Caki2 (cell line): ENCODE data around the gene REG3A. TPM values are rescaled to one million over a fixed set of nuclear protein-coding genes. Genes with fewer than 3 reads are reported as not detected.

Experiments
- DNase-seq: peaks from one replicate; pipeline ENCODE4 v3.0.0-alpha.2; 2015; ENCODE audit warnings: low read depth
- in situ Hi-C: cut with HindIII; loops from 2 replicates; pipeline ENCODE4 v1.10.0; 2016; ENCODE audit warnings: low sequenced_read_pairs, low pct_unique_long_range_greater_than_20kb, mixed read lengths
- total RNA-seq: library from RNA; depleted of rRNA; stranded (reverse); fragments of >200 nt; shearing (Covaris generic); gene quantifications from 2 replicates; pipeline ENCODE4 v1.2.3, GENCODE V29; 2014; ENCODE audit warnings: low replicate concordance; rRNA removed

REG3A gene
- total RNA-seq, 1 experiment from 2014 or later = not detected

DNA sequence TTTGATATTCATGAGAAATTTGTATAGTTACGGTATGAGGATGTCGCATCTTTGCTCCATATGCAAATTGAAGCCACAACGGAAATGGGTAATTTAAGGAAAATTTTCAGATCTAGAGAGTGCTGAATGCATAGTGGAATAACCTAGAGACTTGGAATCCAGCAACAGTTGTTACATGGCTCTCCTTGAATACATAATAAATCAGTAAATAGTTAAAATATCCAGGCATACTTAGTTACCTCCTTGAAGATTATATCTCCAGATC, 33.9 kb downstream of the REG3A start:
- DNase-seq = no peak
- in situ Hi-C loops = no loop called here

DNA sequence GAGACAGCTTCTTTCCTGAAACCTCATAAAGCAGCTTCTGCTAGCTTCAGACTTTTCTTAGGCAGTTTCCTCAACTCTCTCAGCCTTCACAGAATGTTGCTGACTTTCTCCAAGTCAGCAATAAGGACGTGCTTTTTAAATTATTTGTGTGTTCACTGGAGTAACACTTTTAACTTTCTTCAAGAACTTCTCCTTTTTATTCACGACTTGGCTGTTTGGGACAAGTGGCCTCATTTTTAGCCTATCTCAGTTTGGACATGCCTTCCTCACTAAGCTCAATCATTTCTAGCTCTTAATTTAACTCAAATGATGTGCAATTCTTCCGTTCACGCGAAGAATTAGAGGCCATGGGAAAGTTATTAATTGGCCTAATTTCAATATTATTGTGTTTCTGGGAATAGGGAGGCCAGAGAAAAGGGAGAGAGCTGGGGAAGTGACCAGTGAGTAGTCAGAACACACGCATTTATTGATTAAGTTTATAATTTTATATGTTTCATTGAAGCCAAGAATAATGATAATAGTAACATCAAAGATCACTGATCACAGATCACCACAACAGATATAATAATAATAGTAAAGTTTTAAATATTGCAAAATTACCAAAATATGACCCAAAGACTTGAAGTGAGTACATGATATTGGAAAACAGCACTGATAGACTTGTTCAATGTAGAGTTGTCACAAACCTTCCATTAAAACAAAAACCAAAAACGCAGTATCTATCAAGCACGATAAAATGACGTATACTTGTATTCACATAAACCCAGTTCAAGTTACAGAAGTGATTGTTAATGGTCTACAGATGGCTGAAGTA, 34.4 kb downstream of the REG3A start:
- in situ Hi-C loops = no loop called here
- no peak for DNase-seq

- in situ Hi-C loops = no loop called here
- no peak for DNase-seq
These were observed 36.9 kb downstream of the REG3A start for GRCh38 chr2:79122676-79123075.

DNA sequence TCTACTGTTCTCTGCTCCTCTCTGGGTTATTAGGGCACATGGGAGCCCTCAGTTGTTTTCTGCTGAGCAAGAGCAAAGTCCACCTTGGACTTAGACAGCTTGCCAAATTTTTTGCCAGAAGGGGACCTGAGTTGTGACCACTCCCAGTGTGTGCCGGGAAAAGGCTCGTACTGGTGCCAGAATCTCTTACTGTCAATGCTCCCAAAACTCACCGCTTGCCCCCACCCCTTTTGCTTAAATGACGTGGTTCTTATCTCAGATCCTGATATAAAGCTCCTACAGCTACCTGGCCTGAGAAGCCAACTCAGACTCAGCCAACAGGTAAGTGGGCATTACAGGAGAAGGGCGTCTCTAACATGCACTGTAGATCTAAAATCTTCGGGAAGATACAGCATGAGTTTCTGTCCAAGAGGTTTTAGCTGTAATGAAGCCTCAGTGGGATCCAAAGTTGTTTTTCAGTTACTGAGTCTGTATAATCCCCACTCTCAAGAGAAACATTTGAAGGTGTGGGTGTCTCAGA, 39.3 kb downstream of the REG3A start, which contains the start of gene REG1A:
REG1A (plus strand) TSS at position 295 of the 520 bp plus-strand sequence. CDS start 374 bp downstream, outside the sequence.
- in situ Hi-C loops = no loop called here
- no peak for DNase-seq

DNA sequence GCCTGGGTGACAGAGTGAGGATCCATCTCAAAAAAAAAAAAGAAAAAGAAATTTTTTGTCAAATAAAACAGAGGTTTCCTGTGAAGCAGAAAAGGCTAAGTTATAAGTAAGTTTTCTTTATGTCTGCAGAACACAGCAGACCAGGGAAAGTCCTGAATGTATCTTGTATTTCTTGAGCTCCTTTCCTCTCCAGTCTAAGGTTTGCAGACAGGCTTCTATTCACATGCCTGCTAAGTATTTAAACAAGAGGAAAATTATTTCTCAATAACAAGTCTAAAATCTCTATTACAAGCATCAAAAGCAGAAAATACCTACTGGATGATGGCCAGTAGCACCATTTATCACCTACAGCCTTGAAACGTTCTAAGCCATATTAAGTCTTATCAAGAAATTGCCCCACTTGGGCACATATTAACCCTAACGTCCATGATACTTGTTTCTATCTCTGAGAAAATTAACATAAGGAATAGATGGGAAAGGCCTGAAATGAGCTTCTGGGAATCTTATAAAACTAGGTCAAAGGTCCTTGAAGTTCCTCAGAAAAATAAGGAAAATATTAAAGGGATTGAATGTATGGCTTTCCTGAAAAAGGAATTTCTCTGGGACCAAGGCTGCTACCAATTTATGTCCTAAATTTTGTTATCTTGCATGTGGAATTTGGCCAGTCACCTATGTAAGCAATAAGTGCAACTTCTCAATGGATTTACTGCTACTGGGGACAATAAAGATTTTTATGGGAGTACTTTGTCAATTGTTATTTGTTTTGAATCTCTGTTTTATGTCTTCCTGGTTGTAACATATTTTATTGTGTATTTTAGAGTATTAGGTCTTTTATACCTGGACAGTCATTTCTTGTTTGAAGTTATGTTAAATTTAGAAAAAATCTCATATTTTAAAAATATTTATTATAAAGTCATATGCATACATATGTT, 42.3 kb downstream of the REG3A start:
- no peak for DNase-seq
- in situ Hi-C loops = no loop called here

- in situ Hi-C loops = no loop called here
- DNase-seq = no peak
These were observed 44.6 kb downstream of the REG3A start for GRCh38 chr2:79114797-79115494.

- DNase-seq = no peak
- in situ Hi-C loops = no loop called here
These were observed 47.3 kb downstream of the REG3A start for GRCh38 chr2:79112269-79112668.

Other genes starting within 250 kb of the REG3A start
- not detected in 2 replicates for gene REG3G, start 134.1 kb downstream of the REG3A start, total RNA-seq
- not detected in 2 replicates for gene REG1B, start 71.8 kb downstream of the REG3A start, total RNA-seq
- not detected in 2 replicates for gene REG1A, start 39.3 kb downstream of the REG3A start, total RNA-seq